Liver (tissue), 3 donors: ENCODE data around the gene LARGE1.

Source experiments
- CTCF ChIP-seq: fragments of 150-350 bp; IDR thresholded peaks from 2 replicates; pipeline ENCODE4 v1.5.1; 2017; ENCODE audit warnings: improper control_type of control experiment, low read depth, low read length; ENCODE audit not compliant: missing input control
- EGR1 ChIP-seq, 2 donors: IDR thresholded peaks; 2 replicates each; pipeline ENCODE4 v1.6.1; 2016 to 2018; ENCODE audit warnings: antibody characterized with exemption in 2 of 2, low read depth in 2 of 2
- FOXA1 ChIP-seq: IDR thresholded peaks from 2 replicates; pipeline ENCODE4 v1.6.1; 2016; ENCODE audit warnings: antibody characterized with exemption
- GABPA ChIP-seq, 2 donors: IDR thresholded peaks in 1 of 2; conservative IDR thresholded peaks in 1 of 2; 2 replicates each; pipeline ENCODE4 v1.6.1; 2016; ENCODE audit warnings: antibody characterized with exemption in 2 of 2, mild to moderate bottlenecking in 1 of 2, moderate library complexity in 1 of 2
- HNF4A ChIP-seq, 2 donors: conservative IDR thresholded peaks; 2 replicates each; pipeline ENCODE4 v1.6.1; 2016; ENCODE audit warnings: antibody characterized with exemption in 2 of 2, mild to moderate bottlenecking in 2 of 2
- RAD21 ChIP-seq, 2 donors: IDR thresholded peaks; 2 replicates each; pipeline ENCODE4 v1.6.1; 2016; ENCODE audit warnings: antibody characterized with exemption in 2 of 2, mild to moderate bottlenecking in 2 of 2
- RXRA ChIP-seq, 2 donors: IDR thresholded peaks; 2 replicates each; pipeline ENCODE4 v1.6.1; 2017 to 2018; ENCODE audit warnings: antibody characterized with exemption in 2 of 2, mild to moderate bottlenecking in 1 of 2
- SP1 ChIP-seq: IDR thresholded peaks from 2 replicates; pipeline ENCODE4 v1.6.1; 2018; ENCODE audit warnings: antibody characterized with exemption, mild to moderate bottlenecking
- TAF1 ChIP-seq: conservative IDR thresholded peaks from 2 replicates; pipeline ENCODE4 v1.6.1; 2016; ENCODE audit warnings: antibody characterized with exemption, mild to moderate bottlenecking
- TF ChIP-seq, protein P1 (sequence below): IDR thresholded peaks from 2 replicates; pipeline ENCODE4 v1.6.1; 2016; ENCODE audit warnings: antibody characterized with exemption, mild to moderate bottlenecking
- TF ChIP-seq, protein P2 (sequence below): IDR thresholded peaks from 2 replicates; pipeline ENCODE4 v1.6.1; 2016; ENCODE audit warnings: antibody characterized with exemption
- TF ChIP-seq, protein P3 (sequence below): IDR thresholded peaks from 2 replicates; pipeline ENCODE4 v1.6.1; 2016; ENCODE audit warnings: antibody characterized with exemption
- TF ChIP-seq, protein P4 (sequence below): IDR thresholded peaks from 2 replicates; pipeline ENCODE4 v1.6.1; 2016; ENCODE audit warnings: antibody characterized with exemption
- donor health status: healthy.
- donor health status: healthy.

- TF ChIP-seq CTCF (no peak), EGR1 (IDR thresholded peaks at IDR 0.05; ENCODE audit: low read depth in 2 of 2) (no peak), TAF1 (no peak), HNF4A (conservative IDR thresholded peaks at IDR 0.05) (no peak), RAD21 (IDR thresholded peaks at IDR 0.05) (no peak), GABPA (IDR thresholded peaks at IDR 0.05 in 1 of 2, conservative IDR thresholded peaks at IDR 0.05 in 1 of 2) (no peak), FOXA1 (no peak), SP1 (no peak), RXRA (IDR thresholded peaks at IDR 0.05) (no peak)
- TF ChIP-seq, protein P1, sequence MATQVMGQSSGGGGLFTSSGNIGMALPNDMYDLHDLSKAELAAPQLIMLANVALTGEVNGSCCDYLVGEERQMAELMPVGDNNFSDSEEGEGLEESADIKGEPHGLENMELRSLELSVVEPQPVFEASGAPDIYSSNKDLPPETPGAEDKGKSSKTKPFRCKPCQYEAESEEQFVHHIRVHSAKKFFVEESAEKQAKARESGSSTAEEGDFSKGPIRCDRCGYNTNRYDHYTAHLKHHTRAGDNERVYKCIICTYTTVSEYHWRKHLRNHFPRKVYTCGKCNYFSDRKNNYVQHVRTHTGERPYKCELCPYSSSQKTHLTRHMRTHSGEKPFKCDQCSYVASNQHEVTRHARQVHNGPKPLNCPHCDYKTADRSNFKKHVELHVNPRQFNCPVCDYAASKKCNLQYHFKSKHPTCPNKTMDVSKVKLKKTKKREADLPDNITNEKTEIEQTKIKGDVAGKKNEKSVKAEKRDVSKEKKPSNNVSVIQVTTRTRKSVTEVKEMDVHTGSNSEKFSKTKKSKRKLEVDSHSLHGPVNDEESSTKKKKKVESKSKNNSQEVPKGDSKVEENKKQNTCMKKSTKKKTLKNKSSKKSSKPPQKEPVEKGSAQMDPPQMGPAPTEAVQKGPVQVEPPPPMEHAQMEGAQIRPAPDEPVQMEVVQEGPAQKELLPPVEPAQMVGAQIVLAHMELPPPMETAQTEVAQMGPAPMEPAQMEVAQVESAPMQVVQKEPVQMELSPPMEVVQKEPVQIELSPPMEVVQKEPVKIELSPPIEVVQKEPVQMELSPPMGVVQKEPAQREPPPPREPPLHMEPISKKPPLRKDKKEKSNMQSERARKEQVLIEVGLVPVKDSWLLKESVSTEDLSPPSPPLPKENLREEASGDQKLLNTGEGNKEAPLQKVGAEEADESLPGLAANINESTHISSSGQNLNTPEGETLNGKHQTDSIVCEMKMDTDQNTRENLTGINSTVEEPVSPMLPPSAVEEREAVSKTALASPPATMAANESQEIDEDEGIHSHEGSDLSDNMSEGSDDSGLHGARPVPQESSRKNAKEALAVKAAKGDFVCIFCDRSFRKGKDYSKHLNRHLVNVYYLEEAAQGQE: no peak
- TF ChIP-seq, protein P2, sequence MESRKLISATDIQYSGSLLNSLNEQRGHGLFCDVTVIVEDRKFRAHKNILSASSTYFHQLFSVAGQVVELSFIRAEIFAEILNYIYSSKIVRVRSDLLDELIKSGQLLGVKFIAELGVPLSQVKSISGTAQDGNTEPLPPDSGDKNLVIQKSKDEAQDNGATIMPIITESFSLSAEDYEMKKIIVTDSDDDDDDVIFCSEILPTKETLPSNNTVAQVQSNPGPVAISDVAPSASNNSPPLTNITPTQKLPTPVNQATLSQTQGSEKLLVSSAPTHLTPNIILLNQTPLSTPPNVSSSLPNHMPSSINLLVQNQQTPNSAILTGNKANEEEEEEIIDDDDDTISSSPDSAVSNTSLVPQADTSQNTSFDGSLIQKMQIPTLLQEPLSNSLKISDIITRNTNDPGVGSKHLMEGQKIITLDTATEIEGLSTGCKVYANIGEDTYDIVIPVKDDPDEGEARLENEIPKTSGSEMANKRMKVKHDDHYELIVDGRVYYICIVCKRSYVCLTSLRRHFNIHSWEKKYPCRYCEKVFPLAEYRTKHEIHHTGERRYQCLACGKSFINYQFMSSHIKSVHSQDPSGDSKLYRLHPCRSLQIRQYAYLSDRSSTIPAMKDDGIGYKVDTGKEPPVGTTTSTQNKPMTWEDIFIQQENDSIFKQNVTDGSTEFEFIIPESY: no peak
- TF ChIP-seq, protein P3, sequence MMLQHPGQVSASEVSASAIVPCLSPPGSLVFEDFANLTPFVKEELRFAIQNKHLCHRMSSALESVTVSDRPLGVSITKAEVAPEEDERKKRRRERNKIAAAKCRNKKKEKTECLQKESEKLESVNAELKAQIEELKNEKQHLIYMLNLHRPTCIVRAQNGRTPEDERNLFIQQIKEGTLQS: no peak
- TF ChIP-seq, protein P4, sequence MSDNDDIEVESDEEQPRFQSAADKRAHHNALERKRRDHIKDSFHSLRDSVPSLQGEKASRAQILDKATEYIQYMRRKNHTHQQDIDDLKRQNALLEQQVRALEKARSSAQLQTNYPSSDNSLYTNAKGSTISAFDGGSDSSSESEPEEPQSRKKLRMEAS: no peak
These were observed 68.4 kb downstream of the LARGE1 start for GRCh38 chr22:33851821-33852384.
